Caco-2 (cell line): ENCODE data around the gene ATP2B1. TPM values are rescaled to one million over a fixed set of nuclear protein-coding genes. Genes with fewer than 3 reads are reported as not detected.

Experiments used
- BruUV-seq: library from RNA; stranded (reverse); fragments of 400-500 nt; replicated peaks from 2 replicates; lab custom pipeline; 2021; lab: Mats Ljungman, UMichigan
- CTCF ChIA-PET: fragments of 300-600 bp; sonication (Branson Sonifier 250); formaldehyde crosslinking; loops from one replicate; lab custom pipeline; 2022; ENCODE audit warnings: antibody characterized with exemption; lab: Charles Lee
- POLR2A ChIA-PET: fragments of 300-600 bp; sonication (Branson Sonifier 250); formaldehyde crosslinking; loops from one replicate; lab custom pipeline; 2022; ENCODE audit warnings: antibody characterized with exemption; lab: Charles Lee
- DNase-seq, 2 experiments: peaks; one replicate each; pipeline versions ENCODE4 v3.0.0 to v3.0.0-alpha.2; 2020 to 2022
- H3K27me3 ChIP-seq: replicated peaks from 2 replicates; pipeline ENCODE4 v1.6.0; 2011; ENCODE audit warnings: low read length; ENCODE audit not compliant: control insufficient read depth, insufficient read depth
- H3K36me3 ChIP-seq: 2 replicates; pipeline ENCODE4 v1.5.1; 2011; ENCODE audit warnings: low read length; ENCODE audit not compliant: control insufficient read depth, insufficient read depth
- H3K4me1 ChIP-seq: fragments of 250-450 bp; sonication (Bioruptor Pico); 2 replicates; pipeline ENCODE4 v1.5.1; 2020; ENCODE audit warnings: mild to moderate bottlenecking
- H3K4me3 ChIP-seq: 2 replicates; pipeline ENCODE4 v1.5.1; 2011; ENCODE audit warnings: low read depth, mild to moderate bottlenecking, control low read depth, low read length
- H3K9me3 ChIP-seq: fragments of 250-450 bp; sonication (Bioruptor Pico); 2 replicates; pipeline ENCODE4 v1.5.1; 2020; ENCODE audit warnings: mild to moderate bottlenecking, moderate library complexity
- H3K27ac Mint-ChIP-seq: one replicate; pipeline ENCODE4 v1.8.0; 2022; ENCODE audit warnings: mixed read lengths; ENCODE audit not compliant: unreplicated experiment
- H3K27me3 Mint-ChIP-seq: one replicate; pipeline ENCODE4 v1.8.0; 2022; ENCODE audit warnings: mixed read lengths; ENCODE audit not compliant: insufficient read depth, unreplicated experiment
- H3K36me3 Mint-ChIP-seq: one replicate; pipeline ENCODE4 v1.8.0; 2022; ENCODE audit warnings: mild to moderate bottlenecking, mixed read lengths; ENCODE audit not compliant: insufficient read depth, unreplicated experiment
- H3K4me1 Mint-ChIP-seq: one replicate; pipeline ENCODE4 v1.8.0; 2022; ENCODE audit warnings: low read depth, mixed read lengths; ENCODE audit not compliant: unreplicated experiment
- H3K4me3 Mint-ChIP-seq: one replicate; pipeline ENCODE4 v1.8.0; 2022; ENCODE audit warnings: mild to moderate bottlenecking, moderate library complexity, mixed read lengths; ENCODE audit not compliant: unreplicated experiment
- H3K9me3 Mint-ChIP-seq: one replicate; pipeline ENCODE4 v1.8.0; 2022; ENCODE audit warnings: mixed read lengths; ENCODE audit not compliant: unreplicated experiment
- intact Hi-C: fragments of 100-400 bp; cut with micrococcal nuclease; formaldehyde crosslinking; loops from one replicate; pipeline ENCODE4 v1.10.0; 2022; ENCODE audit not compliant: unreplicated experiment
- total RNA-seq: library from RNA; stranded (reverse); gene quantifications from 2 replicates; pipeline ENCODE4 v1.2.3, GENCODE V29; 2022
- TF ChIP-seq, protein P1 (sequence below), 2 experiments: fragments of 200-600 bp in 1 of 2; IDR thresholded peaks; 1 replicate in 1 of 2; 2 replicates in 1 of 2; pipeline versions ENCODE4 v1.5.1 to v1.8.0; 2011 to 2022; ENCODE audit warnings: antibody characterized with exemption in 1 of 2, control low read depth in 1 of 2, inconsistent platforms in 1 of 2, low read depth in 1 of 2, low read length in 1 of 2, mild to moderate bottlenecking in 1 of 2, moderate library complexity in 1 of 2; ENCODE audit not compliant: insufficient read depth in 1 of 2, severe bottlenecking in 1 of 2, unreplicated experiment in 1 of 2

ATP2B1 gene
- total RNA-seq, 1 experiment from 2014 or later = 107 TPM

DNA sequence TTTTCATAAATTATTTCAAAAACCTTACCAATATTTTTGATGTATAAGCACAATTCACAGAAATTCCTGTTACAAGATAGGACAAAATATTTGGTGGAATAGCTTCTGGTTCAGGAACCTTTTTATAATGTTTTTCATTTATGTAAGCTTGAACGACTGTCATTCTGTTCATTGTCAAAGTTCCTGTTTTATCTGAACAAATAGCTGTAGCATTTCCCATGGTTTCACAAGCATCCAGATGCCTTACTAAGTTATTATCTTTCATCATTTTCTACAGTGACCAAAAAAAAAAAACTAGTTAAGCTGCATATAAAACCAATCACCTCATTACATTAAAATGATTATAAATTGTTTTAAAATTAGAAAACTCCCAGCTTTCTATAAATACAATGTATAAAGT lies 87.1 kb downstream of the ATP2B1 start:
- no TSS peak for BruUV-seq
- H3K4me1 Mint-ChIP-seq = no peaks in the 10 kb centered on the region
- no peak overlapping the region for H3K27ac Mint-ChIP-seq
- peaks cover 4% of the 10 kb centered on the region; the same call in 1 of the 2 replicates for H3K36me3 ChIP-seq
- POLR2A ChIA-PET = no interaction called here
- no peaks in the 10 kb centered on the region for H3K27me3 Mint-ChIP-seq
- intact Hi-C loops = no loop called here
- H3K4me3 ChIP-seq = no peak overlapping the region
- DNase-seq = no peak
- no peaks in the 10 kb centered on the region for H3K27me3 ChIP-seq
- TF ChIP-seq, protein P1, sequence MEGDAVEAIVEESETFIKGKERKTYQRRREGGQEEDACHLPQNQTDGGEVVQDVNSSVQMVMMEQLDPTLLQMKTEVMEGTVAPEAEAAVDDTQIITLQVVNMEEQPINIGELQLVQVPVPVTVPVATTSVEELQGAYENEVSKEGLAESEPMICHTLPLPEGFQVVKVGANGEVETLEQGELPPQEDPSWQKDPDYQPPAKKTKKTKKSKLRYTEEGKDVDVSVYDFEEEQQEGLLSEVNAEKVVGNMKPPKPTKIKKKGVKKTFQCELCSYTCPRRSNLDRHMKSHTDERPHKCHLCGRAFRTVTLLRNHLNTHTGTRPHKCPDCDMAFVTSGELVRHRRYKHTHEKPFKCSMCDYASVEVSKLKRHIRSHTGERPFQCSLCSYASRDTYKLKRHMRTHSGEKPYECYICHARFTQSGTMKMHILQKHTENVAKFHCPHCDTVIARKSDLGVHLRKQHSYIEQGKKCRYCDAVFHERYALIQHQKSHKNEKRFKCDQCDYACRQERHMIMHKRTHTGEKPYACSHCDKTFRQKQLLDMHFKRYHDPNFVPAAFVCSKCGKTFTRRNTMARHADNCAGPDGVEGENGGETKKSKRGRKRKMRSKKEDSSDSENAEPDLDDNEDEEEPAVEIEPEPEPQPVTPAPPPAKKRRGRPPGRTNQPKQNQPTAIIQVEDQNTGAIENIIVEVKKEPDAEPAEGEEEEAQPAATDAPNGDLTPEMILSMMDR (IDR thresholded peaks at IDR 0.05; ENCODE audit: insufficient read depth in 1 of 2, low read depth in 1 of 2, low read length in 1 of 2, severe bottlenecking in 1 of 2, unreplicated experiment in 1 of 2) = no peak
- H3K9me3 ChIP-seq = no peaks in the 10 kb centered on the region
- H3K9me3 Mint-ChIP-seq = no peaks in the 10 kb centered on the region
- H3K36me3 Mint-ChIP-seq = peaks cover 62% of the 10 kb centered on the region
- peaks cover 7% of the 10 kb centered on the region; the same call in 1 of the 2 replicates for H3K4me1 ChIP-seq
- CTCF ChIA-PET = no interaction called here
- H3K4me3 Mint-ChIP-seq = no peak overlapping the region

DNA sequence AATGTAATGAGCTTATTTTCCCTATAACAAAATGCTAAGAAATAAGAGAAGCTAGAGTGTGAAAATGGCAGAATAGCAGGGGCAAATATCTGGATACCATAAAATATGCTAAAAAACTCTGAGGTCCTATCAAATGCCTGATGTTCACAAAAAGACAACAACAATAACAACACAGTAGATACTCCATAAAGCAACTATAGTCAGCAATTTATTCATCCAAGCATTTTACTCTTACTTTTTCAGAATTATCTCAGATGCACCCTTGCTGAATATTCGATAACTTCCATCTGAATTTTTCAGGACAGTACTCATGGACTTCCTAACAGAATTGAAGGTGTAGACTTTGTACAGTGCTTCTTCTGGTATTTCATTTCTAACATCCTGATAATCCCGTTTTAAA lies 88.9 kb downstream of the ATP2B1 start:
- no peak for DNase-seq
- Mint-ChIP-seq H3K4me3 (no peak overlapping the region), H3K36me3 (peaks cover 55% of the 10 kb centered on the region), H3K27ac (no peak overlapping the region), H3K27me3 (no peaks in the 10 kb centered on the region), H3K4me1 (no peaks in the 10 kb centered on the region), H3K9me3 (no peaks in the 10 kb centered on the region)
- no peak overlapping the region for H3K4me3 ChIP-seq
- TF ChIP-seq, protein P1 (IDR thresholded peaks at IDR 0.05; ENCODE audit: insufficient read depth in 1 of 2, low read depth in 1 of 2, low read length in 1 of 2, severe bottlenecking in 1 of 2, unreplicated experiment in 1 of 2) = no peak
- POLR2A ChIA-PET = no interaction called here
- intact Hi-C loops = no loop called here
- no peaks in the 10 kb centered on the region for H3K9me3 ChIP-seq
- CTCF ChIA-PET = interaction anchor here (0.7 kb wide), 1 partner anchor 9 kb away, joined by 6 read pairs; no protein-coding TSS in a partner anchor
- peaks cover 4% of the 10 kb centered on the region; the same call in 1 of the 2 replicates for H3K36me3 ChIP-seq
- no peaks in the 10 kb centered on the region for H3K4me1 ChIP-seq
- H3K27me3 ChIP-seq = no peaks in the 10 kb centered on the region
- BruUV-seq = no TSS peak

DNA sequence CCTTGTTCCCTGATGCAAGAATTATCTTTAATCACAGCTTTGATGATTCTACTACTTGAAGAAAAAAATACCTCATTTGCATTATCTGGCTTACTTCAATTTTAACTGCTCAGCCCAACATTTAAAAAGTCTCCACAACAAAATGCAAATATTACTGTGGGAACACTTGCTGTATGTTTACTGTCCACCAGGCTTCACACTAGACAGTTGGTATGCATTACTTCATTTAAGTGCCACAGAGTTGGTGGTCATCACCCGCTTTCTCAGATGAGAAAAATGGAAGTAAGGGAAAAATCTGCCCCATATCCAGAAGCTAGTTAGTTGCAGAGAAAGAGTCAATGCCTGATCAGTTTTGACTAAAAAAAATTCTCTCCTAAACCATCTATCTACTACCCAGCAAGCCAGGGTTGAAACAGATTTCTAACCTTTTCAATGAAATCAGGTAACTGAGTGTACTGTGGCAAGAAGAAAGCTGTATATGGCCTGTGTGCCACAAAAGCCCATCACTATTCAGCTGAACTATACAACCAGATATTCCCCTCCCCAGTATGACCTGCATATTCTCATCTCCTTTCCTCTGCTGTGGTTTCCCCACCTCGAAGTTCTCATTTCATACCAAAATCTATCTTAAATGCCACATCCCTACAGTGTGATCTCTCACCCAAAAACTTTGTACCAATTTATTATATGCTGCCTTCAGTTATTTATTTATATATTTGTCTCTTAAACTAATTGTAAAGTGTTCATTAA lies 90.3 kb downstream of the ATP2B1 start:
- Histone ChIP-seq H3K4me1 (no peaks in the 10 kb centered on the region), H3K27me3 (no peaks in the 10 kb centered on the region), H3K4me3 (no peak overlapping the region), H3K9me3 (no peaks in the 10 kb centered on the region), H3K36me3 (no peaks in the 10 kb centered on the region)
- Mint-ChIP-seq H3K36me3 (peaks cover 50% of the 10 kb centered on the region), H3K4me1 (no peaks in the 10 kb centered on the region), H3K9me3 (no peaks in the 10 kb centered on the region), H3K27ac (no peak overlapping the region), H3K4me3 (no peak overlapping the region), H3K27me3 (no peaks in the 10 kb centered on the region)
- BruUV-seq = no TSS peak
- no peak for DNase-seq
- ChIA-PET CTCF (no interaction called here), POLR2A (no interaction called here)
- TF ChIP-seq, protein P1 (IDR thresholded peaks at IDR 0.05; ENCODE audit: insufficient read depth in 1 of 2, low read depth in 1 of 2, low read length in 1 of 2, severe bottlenecking in 1 of 2, unreplicated experiment in 1 of 2) = no peak
- intact Hi-C loops = no loop called here
